Smooth muscle cell (in vitro differentiated cells): ENCODE measurements around the gene ZBTB20. TPM values are rescaled to one million over a fixed set of nuclear protein-coding genes. Genes with fewer than 3 reads are reported as not detected.

Experiments
- DNase-seq: peaks from one replicate; lab custom pipeline; 2025; ENCODE audit not compliant: unreplicated experiment; lab: John Stamatoyannopoulos, UW
- H2AFZ ChIP-seq: fragments of 200-600 bp; sonication (generic); 2 replicates; pipeline ENCODE4 v1.6.0; 2016; ENCODE audit warnings: antibody characterized with exemption, low read depth, mild to moderate bottlenecking
- H3F3A ChIP-seq: fragments of 200-600 bp; sonication (generic); 2 replicates; pipeline ENCODE4 v1.6.0; 2017; ENCODE audit warnings: antibody characterized with exemption, low read depth
- H3K27ac ChIP-seq: fragments of 200-600 bp; sonication (generic); 2 replicates; pipeline ENCODE4 v1.5.1; 2016; ENCODE audit warnings: low read depth, mild to moderate bottlenecking
- H3K27me3 ChIP-seq: fragments of 200-600 bp; sonication (generic); 2 replicates; pipeline ENCODE4 v1.6.1; 2016; ENCODE audit warnings: low read depth, mild to moderate bottlenecking
- H3K36me3 ChIP-seq: fragments of 200-600 bp; sonication (generic); 2 replicates; pipeline ENCODE4 v1.5.1; 2016; ENCODE audit warnings: low read depth
- H3K4me1 ChIP-seq: fragments of 200-600 bp; sonication (generic); 2 replicates; pipeline ENCODE4 v1.5.1; 2016; ENCODE audit warnings: low read depth
- H3K4me2 ChIP-seq: fragments of 200-600 bp; sonication (generic); 2 replicates; pipeline ENCODE4 v1.6.0; 2016; ENCODE audit warnings: mild to moderate bottlenecking
- H3K4me3 ChIP-seq: fragments of 200-600 bp; sonication (generic); 2 replicates; pipeline ENCODE4 v1.5.1; 2016; ENCODE audit warnings: mild to moderate bottlenecking
- H3K79me2 ChIP-seq: fragments of 200-600 bp; sonication (generic); 2 replicates; pipeline ENCODE4 v1.6.0; 2016; ENCODE audit warnings: low read depth, mild to moderate bottlenecking
- H3K9ac ChIP-seq: fragments of 200-600 bp; sonication (generic); 2 replicates; pipeline ENCODE4 v1.6.0; 2016; ENCODE audit warnings: low read depth
- H3K9me3 ChIP-seq: fragments of 200-600 bp; sonication (generic); replicated peaks from 2 replicates; pipeline ENCODE4 v1.5.1; 2016; ENCODE audit warnings: low read depth
- H4K20me1 ChIP-seq: fragments of 200-600 bp; sonication (generic); 2 replicates; pipeline ENCODE4 v1.6.0; 2016; ENCODE audit warnings: low read depth
- WGBS: methylation state at CpG from one replicate; pipeline ENCODE4 v1.1.7; 2016; ENCODE audit warnings: low lambda C conversion rate; 5-methylcytosine and 5-hydroxymethylcytosine counted together
- polyA plus RNA-seq: library from polyadenylated mRNA; unstranded; fragments of >200 nt; fragmentation: Nextera tagmentation; extraction: Ambion mirVana; gene quantifications from 2 replicates; pipeline ENCODE4 v1.2.1, GENCODE V29; 2016
- total RNA-seq: library from RNA; depleted of rRNA; stranded (reverse); fragments of >200 nt; gene quantifications from 2 replicates; pipeline ENCODE4 v1.2.3, GENCODE V29; 2014
- TF ChIP-seq, protein P1 (sequence below): fragments of 200-600 bp; sonication (generic); IDR thresholded peaks from 2 replicates; pipeline ENCODE4 v1.5.1; 2017; ENCODE audit warnings: borderline replicate concordance, mild to moderate bottlenecking, antibody characterized with exemption; ENCODE audit not compliant: insufficient read depth, poor library complexity, severe bottlenecking

Gene ZBTB20
- total and polyA plus RNA-seq, 2 experiments from 2014 or later = 4.9 to 6.8 TPM

- no peak overlapping the region for H3K4me3 ChIP-seq
- TF ChIP-seq, protein P1, sequence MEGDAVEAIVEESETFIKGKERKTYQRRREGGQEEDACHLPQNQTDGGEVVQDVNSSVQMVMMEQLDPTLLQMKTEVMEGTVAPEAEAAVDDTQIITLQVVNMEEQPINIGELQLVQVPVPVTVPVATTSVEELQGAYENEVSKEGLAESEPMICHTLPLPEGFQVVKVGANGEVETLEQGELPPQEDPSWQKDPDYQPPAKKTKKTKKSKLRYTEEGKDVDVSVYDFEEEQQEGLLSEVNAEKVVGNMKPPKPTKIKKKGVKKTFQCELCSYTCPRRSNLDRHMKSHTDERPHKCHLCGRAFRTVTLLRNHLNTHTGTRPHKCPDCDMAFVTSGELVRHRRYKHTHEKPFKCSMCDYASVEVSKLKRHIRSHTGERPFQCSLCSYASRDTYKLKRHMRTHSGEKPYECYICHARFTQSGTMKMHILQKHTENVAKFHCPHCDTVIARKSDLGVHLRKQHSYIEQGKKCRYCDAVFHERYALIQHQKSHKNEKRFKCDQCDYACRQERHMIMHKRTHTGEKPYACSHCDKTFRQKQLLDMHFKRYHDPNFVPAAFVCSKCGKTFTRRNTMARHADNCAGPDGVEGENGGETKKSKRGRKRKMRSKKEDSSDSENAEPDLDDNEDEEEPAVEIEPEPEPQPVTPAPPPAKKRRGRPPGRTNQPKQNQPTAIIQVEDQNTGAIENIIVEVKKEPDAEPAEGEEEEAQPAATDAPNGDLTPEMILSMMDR = no peak
- WGBS = 100% methylated on average over 6 of the region's 6 CpGs
Observed at GRCh38 chr3:114867359-114867758, 279.7 kb downstream of the ZBTB20 start.

GRCh38 chr3:114866430-114866829 is 280.7 kb downstream of the ZBTB20 start:
- Histone ChIP-seq H3K9ac (no peak overlapping the region), H3K4me1 (no peaks in the 10 kb centered on the region), H2AFZ (no peak overlapping the region), H3K4me3 (no peak overlapping the region), H3K9me3 (no peaks in the 10 kb centered on the region), H3K27ac (no peak overlapping the region), H3K4me2 (no peak overlapping the region), H3K79me2 (no peaks in the 10 kb centered on the region), H4K20me1 (no peaks in the 10 kb centered on the region), H3K27me3 (no peaks in the 10 kb centered on the region), H3F3A (no peaks in the 10 kb centered on the region), H3K36me3 (no peaks in the 10 kb centered on the region)
- DNase-seq = no peak
- TF ChIP-seq, protein P1 = no peak

More at GRCh38 chr3:114867359-114867758, 279.7 kb downstream of the ZBTB20 start:
- Histone ChIP-seq H3K9ac (no peak overlapping the region), H3K4me2 (no peak overlapping the region), H3K9me3 (no peaks in the 10 kb centered on the region), H3K4me1 (no peaks in the 10 kb centered on the region), H2AFZ (no peak overlapping the region), H3K27me3 (no peaks in the 10 kb centered on the region), H3F3A (no peaks in the 10 kb centered on the region), H3K79me2 (no peaks in the 10 kb centered on the region), H3K27ac (no peak overlapping the region), H3K36me3 (no peaks in the 10 kb centered on the region), H4K20me1 (no peaks in the 10 kb centered on the region)
- DNase-seq = no peak

GRCh38 chr3:114864970-114865369 is 282.1 kb downstream of the ZBTB20 start:
- Histone ChIP-seq H3K4me1 (no peaks in the 10 kb centered on the region), H3F3A (no peaks in the 10 kb centered on the region), H2AFZ (no peak overlapping the region), H3K9ac (no peak overlapping the region), H3K27ac (no peak overlapping the region), H4K20me1 (no peaks in the 10 kb centered on the region), H3K4me3 (no peak overlapping the region), H3K79me2 (no peaks in the 10 kb centered on the region), H3K36me3 (no peaks in the 10 kb centered on the region), H3K27me3 (no peaks in the 10 kb centered on the region), H3K4me2 (no peak overlapping the region), H3K9me3 (no peaks in the 10 kb centered on the region)
- 95% methylated on average over 2 of the region's 2 CpGs for WGBS
- no peak for DNase-seq
- TF ChIP-seq, protein P1 = no peak

GRCh38 chr3:114863848-114864247 is 283.2 kb downstream of the ZBTB20 start:
- TF ChIP-seq, protein P1 = no peak
- Histone ChIP-seq H3K36me3 (no peaks in the 10 kb centered on the region), H3K27ac (no peak overlapping the region), H2AFZ (no peak overlapping the region), H3F3A (no peaks in the 10 kb centered on the region), H3K79me2 (no peaks in the 10 kb centered on the region), H3K4me2 (no peak overlapping the region), H3K9me3 (no peaks in the 10 kb centered on the region), H3K4me3 (no peak overlapping the region), H3K4me1 (no peaks in the 10 kb centered on the region), H4K20me1 (no peaks in the 10 kb centered on the region), H3K9ac (no peak overlapping the region), H3K27me3 (no peaks in the 10 kb centered on the region)
- WGBS = 84% methylated on average over 1 of the region's 1 CpG
- no peak for DNase-seq
